H1 (cell line): ENCODE data around the gene KRAS. TPM values are rescaled to one million over a fixed set of nuclear protein-coding genes. Genes with fewer than 3 reads are reported as not detected.

Experiments
- CTCF ChIA-PET: fragments of 300-600 bp; sonication (Branson Sonifier 250); formaldehyde crosslinking; loops from one replicate; lab custom pipeline; 2021; ENCODE audit not compliant: partially characterized antibody; lab: Charles Lee
- POLR2A ChIA-PET: fragments of 300-600 bp; sonication (Branson Sonifier 250); formaldehyde crosslinking; loops from one replicate; lab custom pipeline; 2021; ENCODE audit warnings: inconsistent platforms; ENCODE audit not compliant: partially characterized antibody; lab: Charles Lee
- DNase-seq, 2 experiments: peaks; one replicate each; pipeline versions ENCODE4 v3.0.0 to v3.0.0-alpha.2; 2010 to 2022; ENCODE audit warnings: low spot score in 2 of 2, low read depth in 1 of 2, mixed read lengths in 1 of 2
- FAIRE-seq: peaks from 2 replicates; lab custom pipeline; 2011; peaks lifted over from hg19 to GRCh38; lab: Jason Lieb, UNC
- H2AFZ ChIP-seq: 2 replicates; pipeline ENCODE4 v1.8.1; 2012; ENCODE audit warnings: low read length, inconsistent platforms
- H2AK5ac ChIP-seq: 2 replicates; pipeline ENCODE4 v1.6.1; 2013; ENCODE audit warnings: low read depth, low read length
- H2BK120ac ChIP-seq: replicated peaks from 2 replicates; pipeline ENCODE3; 2013; ENCODE audit warnings: low read depth, low read length, inconsistent platforms
- H2BK12ac ChIP-seq: 2 replicates; pipeline ENCODE4 v1.6.1; 2013; ENCODE audit warnings: low read depth, low read length
- H2BK15ac ChIP-seq: 2 replicates; pipeline ENCODE4 v1.6.1; 2013; ENCODE audit warnings: low read length
- H2BK20ac ChIP-seq: 2 replicates; pipeline ENCODE4 v1.6.1; 2013; ENCODE audit warnings: low read length
- H2BK5ac ChIP-seq: 2 replicates; pipeline ENCODE4 v1.6.1; 2013; ENCODE audit warnings: low read depth, low read length
- H3K14ac ChIP-seq: 2 replicates; pipeline ENCODE4 v1.6.1; 2013; ENCODE audit warnings: inconsistent platforms; ENCODE audit not compliant: insufficient read length
- H3K18ac ChIP-seq: 2 replicates; pipeline ENCODE4 v1.6.1; 2013; ENCODE audit warnings: low read length; ENCODE audit errors: extremely low read depth
- H3K23ac ChIP-seq: 2 replicates; pipeline ENCODE4 v1.6.1; 2013; ENCODE audit warnings: inconsistent platforms; ENCODE audit not compliant: insufficient read length
- H3K23me2 ChIP-seq: 2 replicates; pipeline ENCODE4 v1.6.1; 2013; ENCODE audit warnings: low read depth, low read length
- H3K27ac ChIP-seq: 2 replicates; pipeline ENCODE4 v1.6.1; 2011; ENCODE audit warnings: low read depth, low read length, inconsistent platforms
- H3K27me3 ChIP-seq, 4 experiments: replicated peaks in 1 of 4; 1 replicate in 1 of 4; 2 replicates in 3 of 4; pipeline versions ENCODE4 v1.6.1 to v1.8.1; 2011 to 2013; ENCODE audit warnings: low read length in 3 of 4, mild to moderate bottlenecking in 3 of 4, inconsistent platforms in 2 of 4, mixed read lengths in 2 of 4, moderate library complexity in 1 of 4; ENCODE audit not compliant: control insufficient read depth in 3 of 4, insufficient read depth in 3 of 4; ENCODE audit errors: extremely low read depth in 1 of 4
- H3K36me3 ChIP-seq, 4 experiments: 2 replicates each; pipeline versions ENCODE4 v1.6.1 to v1.8.1; 2011 to 2013; ENCODE audit warnings: mild to moderate bottlenecking in 4 of 4, low read length in 3 of 4, moderate library complexity in 2 of 4, control low read depth in 1 of 4, inconsistent platforms in 1 of 4; ENCODE audit not compliant: insufficient read depth in 4 of 4, control insufficient read depth in 2 of 4
- H3K4ac ChIP-seq: replicated peaks from 2 replicates; pipeline ENCODE3; 2013; ENCODE audit warnings: low read length, low read depth, mixed read lengths, inconsistent platforms; ENCODE audit not compliant: insufficient read length
- H3K4me1 ChIP-seq, 4 experiments: replicated peaks in 1 of 4; 1 replicate in 1 of 4; 2 replicates in 3 of 4; pipeline versions ENCODE4 v1.6.1 to v1.8.1; 2011 to 2013; ENCODE audit warnings: low read length in 3 of 4, inconsistent platforms in 2 of 4, mixed read lengths in 1 of 4; ENCODE audit not compliant: insufficient read depth in 4 of 4, control insufficient read depth in 3 of 4
- H3K4me2 ChIP-seq, 2 experiments: 2 replicates each; pipeline versions ENCODE4 v1.6.1 to v1.8.1; 2011 to 2013; ENCODE audit warnings: low read depth in 2 of 2, low read length in 2 of 2, control low read depth in 1 of 2, inconsistent platforms in 1 of 2, mild to moderate bottlenecking in 1 of 2; ENCODE audit not compliant: insufficient read depth in 1 of 2
- H3K4me3 ChIP-seq, 4 experiments: fragments of 200-600, 300-600 bp in 1 of 4; sonication (generic), shearing (Covaris generic), sonication (Bioruptor Twin) in 1 of 4; 2 replicates each; pipeline versions ENCODE4 v1.5.1 to v1.8.1; 2011 to 2016; ENCODE audit warnings: low read length in 4 of 4, low read depth in 3 of 4, control low read depth in 2 of 4, inconsistent platforms in 2 of 4, mild to moderate bottlenecking in 2 of 4, mixed read lengths in 1 of 4, moderate library complexity in 1 of 4; ENCODE audit not compliant: insufficient read depth in 2 of 4; ENCODE audit errors: extremely low read depth in 1 of 4
- H3K56ac ChIP-seq: replicated peaks from 2 replicates; pipeline ENCODE3; 2013; ENCODE audit warnings: low read depth, mild to moderate bottlenecking, mixed read lengths, low read length, inconsistent platforms; ENCODE audit not compliant: insufficient read length
- H3K79me1 ChIP-seq: 2 replicates; pipeline ENCODE4 v1.6.1; 2013; ENCODE audit warnings: low read depth, low read length, control low read depth
- H3K79me2 ChIP-seq, 2 experiments: 2 replicates each; pipeline versions ENCODE4 v1.6.1 to v1.8.1; 2012 to 2013; ENCODE audit warnings: low read length in 2 of 2, mild to moderate bottlenecking in 2 of 2, inconsistent platforms in 1 of 2; ENCODE audit not compliant: insufficient read depth in 2 of 2, control insufficient read depth in 1 of 2
- H3K9ac ChIP-seq, 4 experiments: replicated peaks in 1 of 4; 1 replicate in 1 of 4; 2 replicates in 3 of 4; pipeline versions ENCODE4 v1.6.1 to v1.8.1; 2011 to 2013; ENCODE audit warnings: low read depth in 3 of 4, low read length in 3 of 4, control low read depth in 2 of 4, mild to moderate bottlenecking in 2 of 4, moderate library complexity in 2 of 4, inconsistent platforms in 1 of 4; ENCODE audit errors: extremely low read depth in 1 of 4
- H3K9me3 ChIP-seq, 2 experiments: 2 replicates each; pipeline versions ENCODE4 v1.6.1 to v1.8.1; 2012 to 2013; ENCODE audit warnings: mild to moderate bottlenecking in 2 of 2, moderate library complexity in 2 of 2, control low read depth in 1 of 2, inconsistent platforms in 1 of 2, low read depth in 1 of 2, low read length in 1 of 2, mixed read lengths in 1 of 2; ENCODE audit not compliant: insufficient read depth in 2 of 2
- H4K20me1 ChIP-seq, 2 experiments: replicated peaks in 1 of 2; 2 replicates each; pipeline versions ENCODE3 to v1.8.1; 2011 to 2013; ENCODE audit warnings: inconsistent platforms in 2 of 2, low read length in 2 of 2, mild to moderate bottlenecking in 1 of 2; ENCODE audit not compliant: insufficient read depth in 2 of 2, control insufficient read depth in 1 of 2
- H4K5ac ChIP-seq: 2 replicates; pipeline ENCODE4 v1.6.1; 2013; ENCODE audit warnings: low read length, low read depth, mixed read lengths, inconsistent platforms; ENCODE audit not compliant: insufficient read length
- H4K8ac ChIP-seq: 2 replicates; pipeline ENCODE4 v1.8.0; 2013; ENCODE audit warnings: mild to moderate bottlenecking, moderate library complexity, low read length, inconsistent platforms; ENCODE audit not compliant: insufficient read depth; ENCODE audit errors: extremely low read depth
- H4K91ac ChIP-seq: replicated peaks from 2 replicates; pipeline ENCODE3; 2013; ENCODE audit warnings: low read length, mixed read lengths, inconsistent platforms; ENCODE audit not compliant: insufficient read length
- CTBP2 ChIP-seq: IDR thresholded peaks from 2 replicates; pipeline ENCODE4 v1.7.0; 2011; ENCODE audit warnings: borderline replicate concordance, mild to moderate bottlenecking, moderate library complexity, mixed read lengths, low read length; ENCODE audit not compliant: insufficient read depth, insufficient read length
- GABPA ChIP-seq: IDR thresholded peaks from 2 replicates; pipeline ENCODE4 v1.6.1; 2011; ENCODE audit warnings: mild to moderate bottlenecking, low read length, moderate library complexity, borderline replicate concordance; ENCODE audit not compliant: insufficient read depth
- GTF2F1 ChIP-seq: IDR thresholded peaks from 2 replicates; pipeline ENCODE4 v1.6.1; 2012; ENCODE audit warnings: low read depth, low read length, improper control_type of control experiment, borderline replicate concordance
- PHF8 ChIP-seq: fragments of 200-600 bp; sonication (generic); conservative IDR thresholded peaks from 2 replicates; pipeline ENCODE4 v1.7.1; 2012; ENCODE audit warnings: low read depth, mild to moderate bottlenecking, inconsistent platforms, low read length, moderate library complexity
- POU5F1 ChIP-seq: IDR thresholded peaks from 2 replicates; pipeline ENCODE4 v1.6.1; 2011; ENCODE audit warnings: low read depth, mild to moderate bottlenecking, low read length, moderate library complexity
- RBBP5 ChIP-seq: IDR thresholded peaks from 2 replicates; pipeline ENCODE4 v1.7.1; 2012; ENCODE audit warnings: low read depth, mild to moderate bottlenecking, inconsistent platforms, low read length, moderate library complexity, borderline replicate concordance
- SAP30 ChIP-seq: fragments of 300-600 bp; sonication (generic); IDR thresholded peaks from 2 replicates; pipeline ENCODE4 v1.7.1; 2012; ENCODE audit warnings: low read length, moderate library complexity, mild to moderate bottlenecking, inconsistent platforms; ENCODE audit not compliant: insufficient read depth, insufficient replicate concordance
- TAF7 ChIP-seq: optimal IDR thresholded peaks from 2 replicates; pipeline ENCODE3; 2011; ENCODE audit warnings: low read depth, mild to moderate bottlenecking, inconsistent platforms, low read length, moderate library complexity, borderline replicate concordance
- WGBS, 2 experiments: shearing (Covaris generic) in 1 of 2; methylation state at CpG; one replicate each; pipeline versions ENCODE4 v1.1.6 to v1.1.7; 2013 to 2015; ENCODE audit warnings: low lambda C conversion rate in 2 of 2, mixed read lengths in 2 of 2, inconsistent platforms in 1 of 2, low coverage in 1 of 2, missing lambda C conversion rate in 1 of 2; ENCODE audit not compliant: insufficient replicate concordance in 2 of 2, insufficient coverage in 1 of 2, insufficient read length in 1 of 2; ENCODE audit errors: extremely low coverage in 1 of 2, missing lambda C conversion rate in 1 of 2; 5-methylcytosine and 5-hydroxymethylcytosine counted together
- polyA plus RNA-seq, 7 experiments: library from polyadenylated mRNA; depleted of rRNA in 3 of 7; stranded (reverse) in 5 of 7; unstranded in 2 of 7; fragments of >200 nt in 5 of 7; fragments of 200-250 nt in 2 of 7; gene quantifications; 1 replicate in 5 of 7; 2 replicates in 1 of 7; 4 replicates in 1 of 7; pipeline versions ENCODE4 v1.2.1 to v1.2.3, GENCODE V29; 2011 to 2013; ENCODE audit warnings: missing spikeins in 2 of 7, mixed read lengths in 2 of 7
- total RNA-seq: library from RNA; stranded (reverse); fragmentation: NEBNext Ultra II Directional; extraction: Animal tissue kit (Norgen Biotek cat#: 25700); gene quantifications from 2 replicates; pipeline ENCODE4 v1.2.1, GENCODE V29; 2021

KRAS gene
- total and polyA plus RNA-seq, 2 of the 8 experiments (the other 6 are each of a cell fraction or from before 2014, with no cell fraction given) = 24.8 to 64.6 TPM

- POLR2A ChIA-PET = interaction anchor here (0.9 kb wide), 1 partner anchor 12 kb away, joined by 3 read pairs; no protein-coding TSS in a partner anchor
- Histone ChIP-seq H2AFZ (no peak overlapping the region), H3K4me1 (no peaks in the 10 kb centered on the region), H4K20me1 (peaks cover 0 to 2% of the 10 kb centered on the region in 2 experiments), H2BK120ac (no peak overlapping the region), H3K56ac (no peak overlapping the region), H3K9ac (no peak overlapping the region), H3K9me3 (no peaks in the 10 kb centered on the region), H3K27ac (no peak overlapping the region), H3K36me3 (peaks cover 0 to 12% (median 2%) of the 10 kb centered on the region in 4 experiments; a peak in 2 of 8 replicates), H3K14ac (peak overlapping the region; percentile 93), H2BK12ac (no peak overlapping the region), H3K4ac (no peak overlapping the region), H3K79me1 (no peaks in the 10 kb centered on the region), H4K8ac (no peak overlapping the region), H2BK5ac (no peak overlapping the region), H4K91ac (no peak overlapping the region), H3K23me2 (no peaks in the 10 kb centered on the region), H2AK5ac (no peak overlapping the region), H3K27me3 (no peaks in the 10 kb centered on the region), H4K5ac (no peak overlapping the region), H2BK15ac (no peak overlapping the region), H3K4me2 (no peak overlapping the region), H3K23ac (peak overlapping the region; percentile 27), H3K79me2 (no peaks in the 10 kb centered on the region), H2BK20ac (no peak overlapping the region), H3K4me3 (no peak overlapping the region), H3K18ac (no peak overlapping the region)
- CTCF ChIA-PET = no interaction called here
- WGBS, 2 experiments = 92% methylated on average over 2 of the region's 2 CpGs; no CpG with 5 or more reads in 1 of the 2 experiments
- FAIRE-seq (no peak), DNase-seq (no peak)
- TF ChIP-seq CTBP2 (no peak), RBBP5 (no peak), POU5F1 (no peak), GABPA (no peak), SAP30 (no peak), TAF7 (no peak), PHF8 (no peak), GTF2F1 (no peak)
These were observed 48.6 kb downstream of the KRAS start for GRCh38 chr12:25202137-25202536.
